Keratinocyte (primary cell): ENCODE data around the gene SERP2.

Source experiments
- EZH2 ChIP-seq: IDR thresholded peaks from one replicate; pipeline ENCODE4 v1.6.1; 2012; ENCODE audit warnings: inconsistent platforms, mild to moderate bottlenecking, low read length, moderate library complexity
- TF ChIP-seq, protein P1 (sequence below), 3 experiments: IDR thresholded peaks in 1 of 3; conservative IDR thresholded peaks in 1 of 3; optimal IDR thresholded peaks in 1 of 3; 2 replicates in 2 of 3; 3 replicates in 1 of 3; pipeline versions ENCODE3 to v1.5.1; 2011; ENCODE audit warnings: low read length in 3 of 3, mild to moderate bottlenecking in 3 of 3, moderate library complexity in 2 of 3, control low read depth in 1 of 3, inconsistent platforms in 1 of 3; ENCODE audit not compliant: insufficient read depth in 2 of 3; ENCODE audit errors: extremely low read depth in 1 of 3

DNA sequence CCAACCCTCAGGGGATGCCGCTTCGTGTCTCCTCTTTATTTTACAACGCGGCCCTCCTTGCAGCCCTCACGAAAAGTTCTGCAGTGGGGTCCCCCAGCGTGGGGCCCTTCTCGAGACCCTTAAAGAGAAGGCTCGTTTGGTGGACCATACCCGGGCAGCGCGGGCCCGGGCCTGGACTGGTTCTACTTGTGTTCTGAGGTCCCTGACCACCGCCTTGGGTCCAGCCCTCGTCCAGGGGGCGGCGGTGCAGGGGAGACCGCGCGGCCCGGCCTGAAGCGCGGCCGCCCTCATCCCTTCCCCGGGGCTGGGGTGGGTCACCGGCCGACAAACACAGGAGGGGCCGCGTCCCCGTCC lies 400 bp upstream of the SERP2 start:
- TF ChIP-seq, protein P1, sequence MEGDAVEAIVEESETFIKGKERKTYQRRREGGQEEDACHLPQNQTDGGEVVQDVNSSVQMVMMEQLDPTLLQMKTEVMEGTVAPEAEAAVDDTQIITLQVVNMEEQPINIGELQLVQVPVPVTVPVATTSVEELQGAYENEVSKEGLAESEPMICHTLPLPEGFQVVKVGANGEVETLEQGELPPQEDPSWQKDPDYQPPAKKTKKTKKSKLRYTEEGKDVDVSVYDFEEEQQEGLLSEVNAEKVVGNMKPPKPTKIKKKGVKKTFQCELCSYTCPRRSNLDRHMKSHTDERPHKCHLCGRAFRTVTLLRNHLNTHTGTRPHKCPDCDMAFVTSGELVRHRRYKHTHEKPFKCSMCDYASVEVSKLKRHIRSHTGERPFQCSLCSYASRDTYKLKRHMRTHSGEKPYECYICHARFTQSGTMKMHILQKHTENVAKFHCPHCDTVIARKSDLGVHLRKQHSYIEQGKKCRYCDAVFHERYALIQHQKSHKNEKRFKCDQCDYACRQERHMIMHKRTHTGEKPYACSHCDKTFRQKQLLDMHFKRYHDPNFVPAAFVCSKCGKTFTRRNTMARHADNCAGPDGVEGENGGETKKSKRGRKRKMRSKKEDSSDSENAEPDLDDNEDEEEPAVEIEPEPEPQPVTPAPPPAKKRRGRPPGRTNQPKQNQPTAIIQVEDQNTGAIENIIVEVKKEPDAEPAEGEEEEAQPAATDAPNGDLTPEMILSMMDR (optimal IDR thresholded peaks at IDR 0.05 in 1 of 3, IDR thresholded peaks at IDR 0.05 in 1 of 3, conservative IDR thresholded peaks at IDR 0.05 in 1 of 3; ENCODE audit: extremely low read depth in 1 of 3, insufficient read depth in 2 of 3, low read length in 3 of 3) = no peak
- TF ChIP-seq EZH2 = no peak
